ENCODE results near the gene TGFA. TPM values are rescaled to one million over a fixed set of nuclear protein-coding genes. Genes with fewer than 3 reads are reported as not detected.

TGFA gene
- total RNA-seq, 2 experiments from 2014 or later = 0.47 to 0.88 TPM

DNA sequence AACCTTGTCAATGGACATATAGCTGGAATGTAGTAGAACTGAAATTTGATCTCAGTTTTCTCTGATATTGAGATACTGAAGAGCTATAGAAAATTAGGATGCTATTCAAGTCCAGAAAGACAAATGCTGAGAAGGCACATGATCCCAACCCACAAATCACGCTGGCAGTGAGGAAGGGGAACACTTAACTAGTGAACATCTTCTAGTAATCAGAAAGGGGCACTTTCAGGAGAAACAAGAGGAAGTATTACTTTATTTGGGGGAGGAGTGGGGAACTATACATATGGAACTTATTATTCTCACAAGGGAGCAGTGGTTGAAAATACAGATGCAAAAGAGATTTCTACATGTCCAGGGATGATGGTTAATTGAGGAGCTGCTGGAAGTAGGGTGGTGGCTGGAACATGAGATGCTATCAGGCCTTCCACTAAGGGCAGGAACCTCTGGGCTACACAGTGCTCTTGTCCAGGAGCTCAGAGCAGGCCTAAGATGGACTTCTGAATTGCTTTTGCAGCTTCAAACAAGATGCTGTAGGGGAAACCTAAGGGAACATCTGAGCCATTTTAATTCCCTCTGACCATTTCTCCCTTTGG is 79.3 kb downstream of the TGFA start:
- no peak for DNase-seq
- H3K9me3 Mint-ChIP-seq = no peaks in the 10 kb centered on the region
- no peaks in the 10 kb centered on the region for H3K27me3 ChIP-seq (ENCODE audit: control insufficient read depth in 1 of 2, insufficient read depth in 2 of 2, low read length in 2 of 2)
- no peak overlapping the region for H3K27ac Mint-ChIP-seq
- TF ChIP-seq, protein P1, sequence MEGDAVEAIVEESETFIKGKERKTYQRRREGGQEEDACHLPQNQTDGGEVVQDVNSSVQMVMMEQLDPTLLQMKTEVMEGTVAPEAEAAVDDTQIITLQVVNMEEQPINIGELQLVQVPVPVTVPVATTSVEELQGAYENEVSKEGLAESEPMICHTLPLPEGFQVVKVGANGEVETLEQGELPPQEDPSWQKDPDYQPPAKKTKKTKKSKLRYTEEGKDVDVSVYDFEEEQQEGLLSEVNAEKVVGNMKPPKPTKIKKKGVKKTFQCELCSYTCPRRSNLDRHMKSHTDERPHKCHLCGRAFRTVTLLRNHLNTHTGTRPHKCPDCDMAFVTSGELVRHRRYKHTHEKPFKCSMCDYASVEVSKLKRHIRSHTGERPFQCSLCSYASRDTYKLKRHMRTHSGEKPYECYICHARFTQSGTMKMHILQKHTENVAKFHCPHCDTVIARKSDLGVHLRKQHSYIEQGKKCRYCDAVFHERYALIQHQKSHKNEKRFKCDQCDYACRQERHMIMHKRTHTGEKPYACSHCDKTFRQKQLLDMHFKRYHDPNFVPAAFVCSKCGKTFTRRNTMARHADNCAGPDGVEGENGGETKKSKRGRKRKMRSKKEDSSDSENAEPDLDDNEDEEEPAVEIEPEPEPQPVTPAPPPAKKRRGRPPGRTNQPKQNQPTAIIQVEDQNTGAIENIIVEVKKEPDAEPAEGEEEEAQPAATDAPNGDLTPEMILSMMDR (IDR thresholded peaks at IDR 0.05) = no peak
- intact Hi-C loops (cut with DNase I, micrococcal nuclease) = no loop called here
- no peaks in the 10 kb centered on the region for H3K36me3 Mint-ChIP-seq (ENCODE audit: low read depth)
- no peak for ATAC-seq (ENCODE audit: poor library complexity)
- ChIA-PET POLR2A (interaction anchor here (1.3 kb wide), 1 partner anchor 34 kb away, joined by 3 read pairs; no protein-coding TSS in a partner anchor), CTCF (no interaction called here)
- H3K27ac ChIP-seq (ENCODE audit: low read depth in 1 of 2, low read length in 2 of 2) = no peak overlapping the region
- no peak overlapping the region for H3K4me3 Mint-ChIP-seq
- peaks cover 59% of the 10 kb centered on the region for H3K4me1 Mint-ChIP-seq (ENCODE audit: low read depth)
- peaks cover 49% of the 10 kb centered on the region for H3K4me1 ChIP-seq (ENCODE audit: insufficient read depth, low read length)
- H3K9me3 ChIP-seq (ENCODE audit: control insufficient read depth in 1 of 2, insufficient read depth in 1 of 2, low read length in 2 of 2) = no peaks in the 10 kb centered on the region
- no peak overlapping the region for H3K4me3 ChIP-seq (ENCODE audit: low read length)
- no peaks in the 10 kb centered on the region for H3K36me3 ChIP-seq (ENCODE audit: insufficient read depth, low read length)
- no peaks in the 10 kb centered on the region for H3K27me3 Mint-ChIP-seq

DNA sequence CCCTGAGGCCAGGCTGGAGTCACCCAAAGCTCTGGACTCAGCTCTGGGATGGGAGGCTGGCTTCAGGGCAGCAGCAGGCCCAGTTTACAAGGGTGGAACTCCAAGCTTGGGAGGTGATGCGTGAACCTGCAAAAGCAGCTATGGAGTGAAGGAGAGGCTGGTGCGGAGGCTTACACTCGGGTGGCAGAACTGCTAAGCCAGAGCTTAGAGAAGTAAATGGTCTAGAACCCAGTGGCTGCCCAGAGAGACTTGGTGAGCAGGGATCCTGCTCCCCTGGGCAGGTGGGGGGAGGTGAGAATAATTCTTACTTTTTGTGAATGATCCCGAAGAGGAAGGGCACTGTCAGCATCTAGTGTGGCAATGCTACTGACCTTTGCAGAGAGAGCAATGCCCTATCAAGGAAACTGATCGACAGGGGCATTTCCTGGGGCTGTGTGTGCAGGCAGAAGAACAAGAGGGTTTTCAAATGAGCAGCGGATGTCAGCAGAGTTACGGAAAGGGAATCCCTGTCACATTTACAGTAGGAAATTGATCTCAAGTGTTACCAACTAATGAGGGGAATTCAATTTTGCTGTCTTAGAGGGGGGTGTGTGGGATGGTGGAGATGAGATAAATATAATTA is 80.4 kb downstream of the TGFA start:
- Histone ChIP-seq H3K4me1 (ENCODE audit: insufficient read depth, low read length) (peaks cover 49% of the 10 kb centered on the region), H3K4me3 (ENCODE audit: low read length) (no peak overlapping the region), H3K9me3 (ENCODE audit: control insufficient read depth in 1 of 2, insufficient read depth in 1 of 2, low read length in 2 of 2) (no peaks in the 10 kb centered on the region), H3K27ac (ENCODE audit: low read depth in 1 of 2, low read length in 2 of 2) (no peak overlapping the region), H3K27me3 (ENCODE audit: control insufficient read depth in 1 of 2, insufficient read depth in 2 of 2, low read length in 2 of 2) (no peaks in the 10 kb centered on the region), H3K36me3 (ENCODE audit: insufficient read depth, low read length) (no peaks in the 10 kb centered on the region)
- intact Hi-C loops (cut with DNase I, micrococcal nuclease) = no loop called here
- DNase-seq (peak in 3 of 14 experiments; percentile 18 to 37 (median 33)), ATAC-seq (ENCODE audit: poor library complexity) (peak; percentile 32)
- no peak overlapping the region for H3K27ac Mint-ChIP-seq
- no peaks in the 10 kb centered on the region for H3K9me3 Mint-ChIP-seq
- H3K4me3 Mint-ChIP-seq = no peak overlapping the region
- H3K4me1 Mint-ChIP-seq (ENCODE audit: low read depth) = peaks cover 59% of the 10 kb centered on the region
- CTCF ChIA-PET = no interaction called here
- TF ChIP-seq, protein P1 (IDR thresholded peaks at IDR 0.05) = no peak
- no peaks in the 10 kb centered on the region for H3K36me3 Mint-ChIP-seq (ENCODE audit: low read depth)
- no peaks in the 10 kb centered on the region for H3K27me3 Mint-ChIP-seq
- POLR2A ChIA-PET = interaction anchor here (0.6 to 1.1 kb wide), 2 partner anchors 32 to 80 kb away, joined by 3 to 4 read pairs; no protein-coding TSS in a partner anchor

DNA sequence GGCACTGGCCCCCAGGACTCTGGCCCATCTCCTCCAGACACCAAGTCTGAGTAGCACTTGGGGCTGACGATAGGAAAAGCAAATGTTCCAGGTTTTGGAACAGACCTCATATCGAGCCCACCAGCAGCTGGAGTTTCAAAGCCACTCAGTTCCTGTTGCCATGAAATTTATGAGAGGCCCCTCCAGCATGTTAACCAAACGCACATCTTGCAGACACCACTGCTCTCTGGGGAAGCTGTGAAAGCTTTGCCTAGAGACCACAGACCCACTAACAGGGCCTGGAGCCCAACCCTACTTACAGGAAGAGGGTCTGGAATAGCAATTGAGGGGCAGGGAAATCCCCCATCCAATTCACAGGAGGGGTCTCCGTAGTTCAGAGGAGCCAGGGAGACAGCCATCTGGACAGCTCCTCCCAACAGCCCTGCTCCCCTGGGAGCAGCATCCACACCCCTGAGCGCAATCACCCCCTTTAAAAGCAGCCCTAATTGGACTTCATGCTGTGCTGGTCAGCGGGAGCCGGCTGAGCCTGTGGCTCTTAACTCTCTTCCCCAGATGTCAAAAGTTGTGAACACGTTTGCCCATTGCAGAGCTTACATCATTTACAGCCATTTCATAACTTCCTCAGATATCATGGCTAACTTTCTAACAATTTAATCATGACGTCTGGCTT is 81.3 kb downstream of the TGFA start:
- no peaks in the 10 kb centered on the region for H3K36me3 Mint-ChIP-seq (ENCODE audit: low read depth)
- H3K27ac Mint-ChIP-seq = no peak overlapping the region
- no peak overlapping the region for H3K4me3 Mint-ChIP-seq
- DNase-seq (no peak), ATAC-seq (ENCODE audit: poor library complexity) (no peak)
- no peaks in the 10 kb centered on the region for H3K9me3 Mint-ChIP-seq
- Histone ChIP-seq H3K27me3 (ENCODE audit: control insufficient read depth in 1 of 2, insufficient read depth in 2 of 2, low read length in 2 of 2) (no peaks in the 10 kb centered on the region), H3K27ac (ENCODE audit: low read depth in 1 of 2, low read length in 2 of 2) (no peak overlapping the region), H3K4me3 (ENCODE audit: low read length) (no peak overlapping the region), H3K36me3 (ENCODE audit: insufficient read depth, low read length) (no peaks in the 10 kb centered on the region), H3K9me3 (ENCODE audit: control insufficient read depth in 1 of 2, insufficient read depth in 1 of 2, low read length in 2 of 2) (no peaks in the 10 kb centered on the region), H3K4me1 (ENCODE audit: insufficient read depth, low read length) (peaks cover 49% of the 10 kb centered on the region)
- TF ChIP-seq, protein P1 (IDR thresholded peaks at IDR 0.05) = no peak
- CTCF ChIA-PET = no interaction called here
- peaks cover 59% of the 10 kb centered on the region for H3K4me1 Mint-ChIP-seq (ENCODE audit: low read depth)
- POLR2A ChIA-PET = interaction anchor here (1.1 kb wide), 1 partner anchor 31 kb away, joined by 4 read pairs; no protein-coding TSS in a partner anchor
- intact Hi-C loops (cut with DNase I, micrococcal nuclease) = no loop called here
- H3K27me3 Mint-ChIP-seq = no peaks in the 10 kb centered on the region
